Ovary (tissue), 10 donors: ENCODE data around the gene PLCG1. TPM values are rescaled to one million over a fixed set of nuclear protein-coding genes. Genes with fewer than 3 reads are reported as not detected.

Experiments
- DNase-seq, 5 donors: peaks; one replicate each; pipeline ENCODE4 v3.0.0-alpha.2; 2019 to 2020
- H3K27ac ChIP-seq, 2 donors: fragments of 200-600 bp; one replicate each; pipeline versions ENCODE4 v1.5.1 to v1.8.0; 2019 to 2022
- H3K27me3 ChIP-seq: fragments of 200-600 bp; one replicate; pipeline ENCODE4 v1.8.0; 2022
- H3K36me3 ChIP-seq: fragments of 200-600 bp; sonication (generic); one replicate; pipeline ENCODE4 v1.5.1; 2019
- H3K4me1 ChIP-seq: one replicate; pipeline ENCODE4 v1.8.1; 2013; ENCODE audit warnings: mild to moderate bottlenecking, moderate library complexity; ENCODE audit not compliant: insufficient read depth
- H3K4me3 ChIP-seq: fragments of 200-600 bp; sonication (generic); one replicate; pipeline ENCODE4 v1.5.1; 2017
- H3K9me3 ChIP-seq, 2 donors: fragments of 200-600 bp in 1 of 2; sonication (generic) in 1 of 2; one replicate each; pipeline versions ENCODE4 v1.5.1 to v1.8.1; 2013 to 2019; ENCODE audit warnings: mild to moderate bottlenecking in 1 of 2, moderate library complexity in 1 of 2
- CTCF ChIP-seq, 3 donors: fragments of 450-650 bp in 2 of 3; fragments of 200-600 bp in 1 of 3; IDR thresholded peaks; one replicate each; pipeline versions ENCODE4 v1.5.1 to v1.8.0; 2016 to 2022; ENCODE audit warnings: antibody characterized with exemption in 3 of 3, mild to moderate bottlenecking in 1 of 3
- EP300 ChIP-seq: sonication (generic); formaldehyde crosslinking; IDR thresholded peaks from one replicate; pipeline ENCODE4 v1.6.1; 2017; ENCODE audit warnings: antibody characterized with exemption
- POLR2A ChIP-seq: fragments of 450-650 bp; IDR thresholded peaks from one replicate; pipeline ENCODE4 v1.6.1; 2017; ENCODE audit warnings: antibody characterized with exemption, mild to moderate bottlenecking, moderate library complexity
- WGBS, 3 donors: extraction: QIAGEN DNeasy Blood & Tissue Kit in 1 of 3; methylation state at CpG; one replicate each; pipeline versions ENCODE4 v1.1.5 to v1.1.7; 2013 to 2017; 5-methylcytosine and 5-hydroxymethylcytosine counted together
- intact Hi-C, 4 donors: fragments of 100-400 bp; cut with DNase I; formaldehyde crosslinking; loops; one replicate each; pipeline versions ENCODE4 v1.11.0 to v1.15.1; 2022 to 2023
- long read RNA-seq, 3 donors: library from polyadenylated mRNA in 2 of 3; unstranded in 2 of 3; transcript quantifications; one replicate each; pipeline ENCODE4 v2.0.0 and lab custom pipeline, GENCODE V29; 2021 to 2026
- polyA plus RNA-seq, 2 donors: library from polyadenylated mRNA; stranded (reverse); fragments of 200-250 nt in 1 of 2; fragments of 350-450 nt in 1 of 2; fragmentation: Illumina TruSeq in 1 of 2; extraction: RNeasy Lipid Tissue Mini Kit (QIAGEN cat#74804) in 1 of 2; gene quantifications; one replicate each; pipeline ENCODE4 v1.2.3, GENCODE V29; 2013 to 2014
- total RNA-seq, 7 donors: library from RNA; depleted of rRNA in 2 of 7; stranded (reverse); fragments of >200 nt in 2 of 7; fragmentation: NEBNext Ultra II Directional in 3 of 7; extraction: Animal tissue kit (Norgen Biotek cat#: 25700) in 3 of 7; gene quantifications; one replicate each; pipeline versions ENCODE4 v1.1.0 to v1.2.4, GENCODE V29; 2016 to 2023
- donor health status: DM: no; HTN: no; CAD: no; lungs with moderate emphysema.
- donor health status: DM: no; HTN: no; CAD: no.
- donor health status: Bipolar disorder and iron deficiency.
- donor health status: DM: yes; HTN: yes; CAD: no.
- donor health status: DM: no; HTN: no; CAD: no.
- donor health status: DM: yes; HTN: yes; CAD: no.

PLCG1 gene
- total RNA-seq (100 to 1,000 TPM in 5 of 7 donors, 10 to 100 TPM in 2; 63.0 to 158 (median 104) TPM), polyA plus RNA-seq (10 to 100 TPM; 56.1 to 77.2 TPM)
- long read RNA-seq, donor 1, partial matches to known transcripts = 3 of 8 reads
- long read RNA-seq, donor 1, other reads (novel, unspliced or antisense) = 5 of 8 reads
- long read RNA-seq, donor 2, full-length matches to known transcripts = 7 of 45 reads
- long read RNA-seq, donor 2, partial matches to known transcripts = 38 of 45 reads
- long read RNA-seq, donor 2, other reads (novel, unspliced or antisense) = 0 of 45 reads
- long read RNA-seq, donor 3, full-length matches to known transcripts = 6 of 32 reads
- long read RNA-seq, donor 3, partial matches to known transcripts = 16 of 32 reads
- long read RNA-seq, donor 3, other reads (novel, unspliced or antisense) = 10 of 32 reads

GRCh38 chr20:41136680-41137613, at the start of gene PLCG1:
Gene PLCG1 (plus strand): TSS chr20:41137543. CDS start chr20:41137642, 99 bp downstream.
- peaks cover 25% of the 10 kb centered on the region for H3K4me1 ChIP-seq

GRCh38 chr20:41087777-41088176, 49.6 kb upstream of the PLCG1 start:
- no peak overlapping the region for H3K27ac ChIP-seq
- DNase-seq = no peak
- intact Hi-C loops = loop anchor here in 1 of 4 donors (5.0 kb wide), 1 partner anchor 95 kb away; no protein-coding TSS in a partner anchor
- no peaks in the 10 kb centered on the region for H3K36me3 ChIP-seq
- WGBS, 3 donors = 88 to 90% (median 89%) methylated on average over 3 of the region's 3 CpGs
- H3K4me1 ChIP-seq = no peaks in the 10 kb centered on the region
- TF ChIP-seq CTCF (IDR thresholded peaks at IDR 0.05) = no peak
- TF ChIP-seq EP300 = no peak
- TF ChIP-seq POLR2A = no peak
- no peaks in the 10 kb centered on the region for H3K9me3 ChIP-seq
- no peaks in the 10 kb centered on the region for H3K27me3 ChIP-seq
- H3K4me3 ChIP-seq = no peak overlapping the region

More at GRCh38 chr20:41136680-41137613, at the start of gene PLCG1:
- peak within 1 kb of the TSS; percentile 86 for H3K4me3 ChIP-seq
- TF ChIP-seq POLR2A (peak; percentile 82), CTCF (IDR thresholded peaks at IDR 0.05) (peak in 1 of 3 donors; percentile 23), EP300 (no peak)
- peak within 1 kb of the TSS; percentile 86 to 99 for H3K27ac ChIP-seq
- no peaks in the 10 kb centered on the region for H3K27me3 ChIP-seq
- H3K36me3 ChIP-seq = no peaks in the 10 kb centered on the region
- intact Hi-C loops = no loop called here
- peak; percentile 89 to 94 (median 93) for DNase-seq
- 0 to 1% (median 0%) methylated on average over 38 to 121 of the region's 121 CpGs for WGBS, 3 donors
- no peaks in the 10 kb centered on the region for H3K9me3 ChIP-seq

- DNase-seq = no peak
Observed at GRCh38 chr20:41089555-41089954, 47.8 kb upstream of the PLCG1 start.

More at GRCh38 chr20:41089555-41089954, 47.8 kb upstream of the PLCG1 start:
- Histone ChIP-seq H3K4me1 (no peaks in the 10 kb centered on the region), H3K27ac (no peak overlapping the region), H3K27me3 (no peaks in the 10 kb centered on the region), H3K9me3 (no peaks in the 10 kb centered on the region), H3K4me3 (no peak overlapping the region), H3K36me3 (no peaks in the 10 kb centered on the region)
- TF ChIP-seq POLR2A (no peak), EP300 (no peak), CTCF (IDR thresholded peaks at IDR 0.05) (no peak)
- WGBS, 3 donors = 87 to 92% (median 90%) methylated on average over 3 of the region's 3 CpGs
- intact Hi-C loops = loop anchor here in 1 of 4 donors (5.0 kb wide), 1 partner anchor 97 kb away; no protein-coding TSS in a partner anchor
